HCT116 (cell line): ENCODE measurements around the gene UPB1. TPM values are rescaled to one million over a fixed set of nuclear protein-coding genes. Genes with fewer than 3 reads are reported as not detected.

Experiments
- ATAC-seq: fragments of 200-7000 bp; cut with Tn5 transposase; 2 replicates; pipeline ENCODE4 v1.9.1; 2020; ENCODE audit warnings: mild to moderate bottlenecking, moderate library complexity
- BruUV-seq: library from RNA; stranded (reverse); fragments of 400-500 nt; replicated peaks from 2 replicates; lab custom pipeline; 2021; lab: Mats Ljungman, UMichigan
- CTCF ChIA-PET: fragments of 300-600 bp; sonication (Branson Sonifier 250); formaldehyde crosslinking; loops from one replicate; lab custom pipeline; 2021; ENCODE audit warnings: antibody characterized with exemption; lab: Charles Lee
- POLR2A ChIA-PET: fragments of 300-600, 350-600 bp; sonication (Branson Sonifier 250); formaldehyde crosslinking; loops from one replicate; lab custom pipeline; 2021; ENCODE audit warnings: antibody characterized with exemption; lab: Charles Lee
- RAD21 ChIA-PET, 2 experiments: fragments of 300-600 bp; sonication (Branson Sonifier 250); formaldehyde crosslinking; loops; one replicate each; lab custom pipeline; 2023; ENCODE audit warnings: low total read pairs in 2 of 2; ENCODE audit not compliant: uncharacterized antibody in 2 of 2, unreplicated experiment in 2 of 2, low non-redundant PET in 1 of 2; lab: Charles Lee
- DNase-seq: peaks from one replicate; pipeline ENCODE4 v3.0.0-alpha.2; 2010; ENCODE audit warnings: low read depth, low spot score
- H2AFZ ChIP-seq: fragments of 200-600 bp; shearing (Covaris generic), sonication (generic); 2 replicates; pipeline ENCODE4 v1.6.1; 2017; ENCODE audit warnings: low read depth, mixed run types, mixed read lengths, antibody characterized with exemption, low read length; ENCODE audit not compliant: poor library complexity, severe bottlenecking
- H3K27ac ChIP-seq: 2 replicates; pipeline ENCODE4 v1.5.1; 2012; ENCODE audit warnings: low read depth, low read length
- H3K27me3 ChIP-seq: fragments of 200-600 bp; sonication (generic); 2 replicates; pipeline ENCODE4 v1.6.1; 2016; ENCODE audit warnings: mixed run types, low read length, mixed read lengths; ENCODE audit not compliant: insufficient read depth
- H3K36me3 ChIP-seq, 2 experiments: fragments of 200-500 bp in 1 of 2; fragments of 200-600 bp in 1 of 2; sonication (Bioruptor generic) in 1 of 2; sonication (generic) in 1 of 2; 2 replicates each; pipeline versions ENCODE4 v1.5.1 to v1.6.1; 2014 to 2016; ENCODE audit warnings: low read length in 2 of 2, inconsistent platforms in 1 of 2, mixed read lengths in 1 of 2, mixed run types in 1 of 2; ENCODE audit not compliant: insufficient read depth in 2 of 2, control insufficient read depth in 1 of 2
- H3K4me1 ChIP-seq, 2 experiments: fragments of 200-600 bp in 1 of 2; sonication (generic) in 1 of 2; 2 replicates each; pipeline versions ENCODE4 v1.5.1 to v1.6.1; 2012 to 2017; ENCODE audit warnings: low read length in 2 of 2, inconsistent platforms in 1 of 2, mild to moderate bottlenecking in 1 of 2, mixed read lengths in 1 of 2, mixed run types in 1 of 2, moderate library complexity in 1 of 2; ENCODE audit not compliant: insufficient read depth in 2 of 2, control insufficient read depth in 1 of 2
- H3K4me2 ChIP-seq: fragments of 200-600 bp; sonication (generic); 2 replicates; pipeline ENCODE4 v1.6.1; 2017; ENCODE audit warnings: mixed run types, low read length, mixed read lengths
- H3K4me3 ChIP-seq, 2 experiments: fragments of 200-600 bp in 1 of 2; sonication (generic) in 1 of 2; replicated peaks in 1 of 2; 2 replicates each; pipeline ENCODE4 v1.5.1; 2011 to 2016; ENCODE audit warnings: low read length in 2 of 2, control low read depth in 1 of 2, low read depth in 1 of 2, mild to moderate bottlenecking in 1 of 2, mixed read lengths in 1 of 2, mixed run types in 1 of 2
- H3K79me2 ChIP-seq: fragments of 200-600 bp; sonication (generic); 2 replicates; pipeline ENCODE4 v1.6.1; 2017; ENCODE audit warnings: mild to moderate bottlenecking, mixed run types, low read length, moderate library complexity, mixed read lengths; ENCODE audit not compliant: insufficient read depth
- H3K9ac ChIP-seq: fragments of 200-600 bp; sonication (generic); 2 replicates; pipeline ENCODE4 v1.6.1; 2016; ENCODE audit warnings: low read length, mixed read lengths
- H3K9me2 ChIP-seq: fragments of 200-600 bp; sonication (generic), shearing (Covaris generic); 2 replicates; pipeline ENCODE4 v1.6.1; 2017; ENCODE audit warnings: mixed run types, mild to moderate bottlenecking, moderate library complexity; ENCODE audit not compliant: insufficient read depth
- H3K9me3 ChIP-seq, 2 experiments: fragments of 200-500 bp in 1 of 2; fragments of 200-600 bp in 1 of 2; sonication (Bioruptor generic) in 1 of 2; sonication (generic) in 1 of 2; 2 replicates each; pipeline ENCODE4 v1.6.1; 2014 to 2017; ENCODE audit warnings: low read length in 2 of 2, mixed read lengths in 2 of 2, inconsistent platforms in 1 of 2, low read depth in 1 of 2, mild to moderate bottlenecking in 1 of 2, mixed run types in 1 of 2, moderate library complexity in 1 of 2; ENCODE audit not compliant: control insufficient read depth in 1 of 2, insufficient read depth in 1 of 2
- H4K20me1 ChIP-seq: fragments of 200-600 bp; sonication (generic), shearing (Covaris generic); 2 replicates; pipeline ENCODE4 v1.6.1; 2017; ENCODE audit warnings: mixed run types, mild to moderate bottlenecking, moderate library complexity; ENCODE audit not compliant: insufficient read depth
- CBX3 ChIP-seq: IDR thresholded peaks from 2 replicates; pipeline ENCODE4 v1.6.1; 2012; ENCODE audit warnings: low read depth
- ELF1 ChIP-seq: IDR thresholded peaks from 2 replicates; pipeline ENCODE4 v1.6.1; 2012; ENCODE audit warnings: low read depth, borderline replicate concordance
- RAD21 ChIP-seq: IDR thresholded peaks from 2 replicates; pipeline ENCODE4 v1.6.1; 2012; ENCODE audit warnings: low read depth, mild to moderate bottlenecking
- SIN3A ChIP-seq: IDR thresholded peaks from 2 replicates; pipeline ENCODE4 v1.6.1; 2012; ENCODE audit warnings: low read depth
- TCF7L2 ChIP-seq: IDR thresholded peaks from 2 replicates; pipeline ENCODE4 v1.7.0; 2011; ENCODE audit warnings: borderline replicate concordance, inconsistent platforms; ENCODE audit not compliant: insufficient read depth, insufficient read length; ENCODE audit errors: extremely low read depth
- intact Hi-C: fragments of 100-400 bp; cut with micrococcal nuclease; formaldehyde crosslinking; loops from 2 replicates; pipeline ENCODE4 v1.10.0; 2022
- total RNA-seq: library from RNA; stranded (reverse); gene quantifications from one replicate; pipeline ENCODE4 v1.2.1, GENCODE V29; 2021; ENCODE audit not compliant: unreplicated experiment
- TF ChIP-seq, protein P1 (sequence below): IDR thresholded peaks from 2 replicates; pipeline ENCODE4 v1.6.1; 2011; ENCODE audit warnings: mild to moderate bottlenecking, low read length, moderate library complexity; ENCODE audit not compliant: insufficient replicate concordance; ENCODE audit errors: extremely low read depth
- TF ChIP-seq, protein P2 (sequence below), 3 experiments: fragments of 200-600 bp in 1 of 3; sonication (generic) in 1 of 3; IDR thresholded peaks in 2 of 3; conservative IDR thresholded peaks in 1 of 3; 2 replicates each; pipeline ENCODE4 v1.5.1; 2012 to 2017; ENCODE audit warnings: low read depth in 2 of 3, low read length in 2 of 3, antibody characterized with exemption in 1 of 3, borderline replicate concordance in 1 of 3, control low read depth in 1 of 3, mild to moderate bottlenecking in 1 of 3, mixed read lengths in 1 of 3, mixed run types in 1 of 3, moderate library complexity in 1 of 3; ENCODE audit not compliant: insufficient read depth in 1 of 3

Gene UPB1
- total RNA-seq, 1 experiment from 2014 or later: 0.27 TPM

DNA sequence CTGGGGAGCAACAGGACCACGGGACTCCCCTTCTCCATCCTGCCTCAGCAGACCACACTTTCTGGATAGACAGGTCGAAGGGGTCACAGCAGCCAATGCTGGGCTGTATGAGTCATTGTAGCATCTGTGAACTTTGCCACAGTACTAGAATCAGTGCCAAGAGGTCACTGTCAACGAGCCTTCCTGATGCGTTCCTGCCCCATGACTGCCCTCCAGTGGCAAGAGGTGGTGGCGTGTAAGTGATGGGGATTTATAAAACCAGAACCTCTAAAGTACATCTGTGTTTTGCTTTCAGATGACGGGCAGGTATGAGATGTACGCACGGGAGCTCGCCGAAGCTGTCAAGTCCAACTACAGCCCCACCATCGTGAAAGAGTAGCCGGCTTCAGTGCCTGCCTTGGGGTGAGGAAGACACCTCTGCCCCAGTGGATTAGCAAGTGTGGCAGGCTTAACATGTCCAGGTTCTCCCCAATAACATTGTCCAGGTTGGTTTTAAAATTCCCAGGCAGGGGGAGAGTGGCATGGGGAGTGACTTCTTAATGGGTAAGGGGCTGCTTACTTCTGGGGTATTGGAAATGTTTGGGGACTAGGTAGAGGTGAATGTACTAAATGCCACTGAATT lies 30.4 kb downstream of the UPB1 start:
- intact Hi-C loops: loop anchor here (1.0 to 10.0 kb wide), 5 partner anchors 103 to 541 kb away; partner anchors contain the start of genes GSTT2, SPECC1L and SUSD2
- no peak overlapping the region for H3K4me3 ChIP-seq

More for the DNA sequence above, 30.4 kb downstream of the UPB1 start:
- POLR2A ChIA-PET: no interaction called here
- no peak for TF ChIP-seq ELF1
- no peak for TF ChIP-seq CBX3
- TF ChIP-seq SIN3A: no peak
- TF ChIP-seq TCF7L2: no peak
- TF ChIP-seq, protein P1, sequence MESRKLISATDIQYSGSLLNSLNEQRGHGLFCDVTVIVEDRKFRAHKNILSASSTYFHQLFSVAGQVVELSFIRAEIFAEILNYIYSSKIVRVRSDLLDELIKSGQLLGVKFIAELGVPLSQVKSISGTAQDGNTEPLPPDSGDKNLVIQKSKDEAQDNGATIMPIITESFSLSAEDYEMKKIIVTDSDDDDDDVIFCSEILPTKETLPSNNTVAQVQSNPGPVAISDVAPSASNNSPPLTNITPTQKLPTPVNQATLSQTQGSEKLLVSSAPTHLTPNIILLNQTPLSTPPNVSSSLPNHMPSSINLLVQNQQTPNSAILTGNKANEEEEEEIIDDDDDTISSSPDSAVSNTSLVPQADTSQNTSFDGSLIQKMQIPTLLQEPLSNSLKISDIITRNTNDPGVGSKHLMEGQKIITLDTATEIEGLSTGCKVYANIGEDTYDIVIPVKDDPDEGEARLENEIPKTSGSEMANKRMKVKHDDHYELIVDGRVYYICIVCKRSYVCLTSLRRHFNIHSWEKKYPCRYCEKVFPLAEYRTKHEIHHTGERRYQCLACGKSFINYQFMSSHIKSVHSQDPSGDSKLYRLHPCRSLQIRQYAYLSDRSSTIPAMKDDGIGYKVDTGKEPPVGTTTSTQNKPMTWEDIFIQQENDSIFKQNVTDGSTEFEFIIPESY: no peak
- peak; percentile 78 for TF ChIP-seq RAD21
- TF ChIP-seq, protein P2, sequence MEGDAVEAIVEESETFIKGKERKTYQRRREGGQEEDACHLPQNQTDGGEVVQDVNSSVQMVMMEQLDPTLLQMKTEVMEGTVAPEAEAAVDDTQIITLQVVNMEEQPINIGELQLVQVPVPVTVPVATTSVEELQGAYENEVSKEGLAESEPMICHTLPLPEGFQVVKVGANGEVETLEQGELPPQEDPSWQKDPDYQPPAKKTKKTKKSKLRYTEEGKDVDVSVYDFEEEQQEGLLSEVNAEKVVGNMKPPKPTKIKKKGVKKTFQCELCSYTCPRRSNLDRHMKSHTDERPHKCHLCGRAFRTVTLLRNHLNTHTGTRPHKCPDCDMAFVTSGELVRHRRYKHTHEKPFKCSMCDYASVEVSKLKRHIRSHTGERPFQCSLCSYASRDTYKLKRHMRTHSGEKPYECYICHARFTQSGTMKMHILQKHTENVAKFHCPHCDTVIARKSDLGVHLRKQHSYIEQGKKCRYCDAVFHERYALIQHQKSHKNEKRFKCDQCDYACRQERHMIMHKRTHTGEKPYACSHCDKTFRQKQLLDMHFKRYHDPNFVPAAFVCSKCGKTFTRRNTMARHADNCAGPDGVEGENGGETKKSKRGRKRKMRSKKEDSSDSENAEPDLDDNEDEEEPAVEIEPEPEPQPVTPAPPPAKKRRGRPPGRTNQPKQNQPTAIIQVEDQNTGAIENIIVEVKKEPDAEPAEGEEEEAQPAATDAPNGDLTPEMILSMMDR (IDR thresholded peaks at IDR 0.05 in 2 of 3, conservative IDR thresholded peaks at IDR 0.05 in 1 of 3; ENCODE audit: borderline replicate concordance in 1 of 3, insufficient read depth in 1 of 3, low read depth in 2 of 3, low read length in 2 of 3): peak; percentile 58 to 94 (median 85); a peak in 5 of 6 replicates
- Histone ChIP-seq H3K27me3 (no peaks in the 10 kb centered on the region), H2AFZ (peak overlapping the region; percentile 60), H3K36me3 (no peaks in the 10 kb centered on the region), H3K4me1 (peaks cover 11 to 14% of the 10 kb centered on the region in 2 experiments), H3K79me2 (no peaks in the 10 kb centered on the region), H3K27ac (no peak overlapping the region), H3K4me2 (peak overlapping the region; percentile 51), H4K20me1 (no peaks in the 10 kb centered on the region), H3K9ac (no peak overlapping the region), H3K9me2 (no peaks in the 10 kb centered on the region), H3K9me3 (no peaks in the 10 kb centered on the region)
- DNase-seq (peak; percentile 54), ATAC-seq (peak; percentile 71)
- RAD21 ChIA-PET: no interaction called here
- CTCF ChIA-PET: interaction anchor here (0.6 to 1.4 kb wide), 3 partner anchors 15 to 351 kb away, joined by 3 to 5 read pairs (median 4); no protein-coding TSS in a partner anchor
- BruUV-seq: no TSS peak
